PC-3 (cell line): ENCODE data around the gene C3orf18.

Source experiments
- CTCF ChIP-seq: fragments of 300-600 bp; sonication (generic); conservative IDR thresholded peaks from 2 replicates; pipeline ENCODE4 v1.5.1; 2017; ENCODE audit warnings: antibody characterized with exemption, low read depth, mild to moderate bottlenecking, low read length
- EZH2 ChIP-seq: fragments of 300-600 bp; sonication (generic); IDR thresholded peaks from one replicate; pipeline ENCODE4 v1.6.1; 2017; ENCODE audit warnings: antibody characterized with exemption, mild to moderate bottlenecking, low read length; ENCODE audit not compliant: unreplicated experiment

GRCh38 chr3:50585919-50586762 lies 18.6 kb upstream of the C3orf18 start:
- TF ChIP-seq CTCF (no peak), EZH2 (no peak)
